NOMO-1 treated with dmso at 0.1 percent for 144 hours (cell line): ENCODE results near the gene SLC35A4.
"Not testable (repeated sequence)": the region's sequence is repeated elsewhere in the genome, so short reads cannot be mapped to it uniquely, and the experiment has no call there.

Experiments used
- DNase-seq: peaks from one replicate; lab custom pipeline; 2025; ENCODE audit not compliant: unreplicated experiment; lab: John Stamatoyannopoulos, UW

SLC35A4 gene

DNA sequence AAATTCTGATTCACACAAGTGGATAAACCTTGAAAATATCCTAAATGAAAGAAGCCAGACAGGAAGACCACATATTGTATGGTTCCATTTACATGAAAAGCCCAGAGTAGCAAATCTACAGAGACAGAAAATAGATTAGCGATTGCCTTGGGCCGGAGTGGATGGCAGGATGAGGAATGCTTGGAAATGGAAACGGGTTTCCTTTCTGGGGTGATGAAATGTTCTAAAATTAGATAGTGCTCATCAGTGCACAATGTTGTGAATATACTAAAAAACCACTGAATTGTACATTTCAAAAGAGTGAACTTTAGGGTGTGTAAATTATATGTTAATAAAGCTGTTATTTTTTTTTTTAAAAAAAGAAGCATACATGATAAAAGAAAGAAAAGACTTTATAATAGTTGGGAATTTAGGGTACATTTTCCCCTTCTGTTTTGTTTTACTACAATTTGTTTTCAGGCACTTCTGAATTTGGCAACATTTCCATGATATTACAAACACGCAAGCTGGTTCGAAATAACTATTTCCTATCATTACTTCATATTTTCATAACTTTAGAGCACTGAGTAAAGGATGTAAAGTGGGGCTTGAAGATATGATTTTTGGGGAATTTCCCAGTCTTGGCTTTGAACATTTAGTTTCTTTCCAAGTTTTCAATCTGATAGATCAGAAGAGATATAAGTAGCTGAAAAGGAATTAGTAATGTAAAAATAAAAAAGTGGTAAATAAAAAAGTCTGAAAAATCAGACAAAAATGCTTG is 23.9 kb downstream of the SLC35A4 start:
- DNase-seq, result no peak

DNA sequence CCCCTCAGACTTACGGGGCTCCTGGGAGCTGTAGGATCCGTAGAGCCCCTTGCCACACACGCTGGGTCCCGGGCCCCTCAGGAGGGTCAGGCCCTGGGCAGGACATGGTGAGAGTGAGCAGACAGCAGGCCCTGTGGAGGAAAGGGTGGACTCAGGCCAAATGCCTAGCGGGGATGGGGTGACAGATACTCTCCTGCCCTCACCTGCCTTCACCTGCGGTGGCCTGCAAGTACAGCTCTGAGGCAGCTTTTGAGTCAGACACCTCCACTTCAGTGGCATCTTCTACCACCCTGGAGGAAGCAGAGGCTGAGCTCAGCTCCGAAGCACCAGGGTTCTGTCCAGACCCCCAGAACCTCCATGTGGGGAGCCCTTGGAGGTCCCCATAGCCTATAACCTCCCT is 26.2 kb downstream of the SLC35A4 start:
- DNase-seq, result no peak

DNA sequence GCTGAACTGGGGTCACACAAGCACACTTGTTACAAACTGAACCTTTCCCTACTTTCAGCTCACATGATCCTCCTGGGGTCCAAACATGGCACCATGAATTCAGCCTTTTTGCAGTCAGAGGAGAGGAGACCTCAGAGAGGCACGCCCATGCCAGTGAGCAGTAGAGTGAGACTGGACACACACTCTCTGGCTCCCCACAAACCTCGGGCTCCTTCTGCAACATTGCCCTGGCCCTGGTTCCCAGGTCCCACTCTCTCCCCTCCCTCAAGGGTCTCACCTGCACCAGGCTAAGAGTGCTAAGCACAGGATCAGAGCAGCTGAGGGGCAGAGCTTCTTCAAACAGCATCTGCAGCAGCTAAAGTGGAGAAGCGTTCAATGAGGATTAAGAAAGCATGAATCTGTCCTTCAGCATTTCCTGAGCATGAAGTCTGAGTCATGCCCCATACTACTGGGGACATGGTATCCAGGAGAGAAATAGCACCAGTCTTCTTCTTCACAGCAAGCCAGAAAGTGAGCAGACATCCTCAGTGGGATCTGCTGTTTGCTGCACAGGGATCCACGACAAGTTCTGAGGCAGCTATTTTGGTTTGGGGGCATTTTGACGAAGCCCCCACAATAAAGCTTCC is 27.2 kb downstream of the SLC35A4 start:
- DNase-seq, result peak; percentile 17

DNA sequence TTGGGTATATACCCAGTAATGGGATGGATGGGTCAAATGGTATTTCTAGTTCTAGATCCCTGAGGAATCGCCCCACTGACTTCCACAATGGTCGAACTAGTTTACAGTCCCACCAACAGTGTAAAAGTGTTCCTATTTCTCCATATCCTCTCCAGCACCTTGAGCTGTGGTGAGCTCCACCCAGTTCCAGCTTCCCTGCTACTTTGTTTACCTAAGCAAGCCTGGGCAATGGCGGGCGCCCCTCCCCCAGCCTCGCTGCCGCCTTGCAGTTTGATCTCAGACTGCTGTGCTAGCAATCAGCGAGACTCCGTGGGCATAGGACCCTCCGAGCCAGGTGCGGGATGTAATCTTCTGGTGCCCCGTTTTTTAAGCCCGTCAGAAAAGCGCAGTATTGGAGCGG is 28.4 kb downstream of the SLC35A4 start:
- DNase-seq, result not testable (repeated sequence)

DNA sequence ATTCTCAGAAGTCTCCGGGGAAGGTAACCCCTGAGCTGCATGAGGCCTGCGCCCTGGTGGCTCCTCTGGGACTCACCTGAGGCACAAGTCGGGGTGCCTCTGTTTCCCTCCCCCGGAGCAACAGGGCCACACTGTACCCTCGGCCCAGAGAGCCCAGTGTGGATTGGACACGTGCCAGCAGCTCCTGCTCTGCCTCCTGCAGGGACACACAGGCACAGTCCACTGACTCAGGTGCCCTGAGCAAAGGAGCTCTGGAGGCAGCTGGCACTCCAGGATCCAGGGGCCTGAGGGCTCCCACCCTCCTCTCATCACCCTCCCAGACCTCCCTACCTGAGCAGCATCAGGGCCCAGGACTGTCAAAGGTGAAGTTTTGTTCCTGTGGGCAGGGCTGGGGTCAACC is 29.5 kb downstream of the SLC35A4 start:
- DNase-seq, result no peak

DNA sequence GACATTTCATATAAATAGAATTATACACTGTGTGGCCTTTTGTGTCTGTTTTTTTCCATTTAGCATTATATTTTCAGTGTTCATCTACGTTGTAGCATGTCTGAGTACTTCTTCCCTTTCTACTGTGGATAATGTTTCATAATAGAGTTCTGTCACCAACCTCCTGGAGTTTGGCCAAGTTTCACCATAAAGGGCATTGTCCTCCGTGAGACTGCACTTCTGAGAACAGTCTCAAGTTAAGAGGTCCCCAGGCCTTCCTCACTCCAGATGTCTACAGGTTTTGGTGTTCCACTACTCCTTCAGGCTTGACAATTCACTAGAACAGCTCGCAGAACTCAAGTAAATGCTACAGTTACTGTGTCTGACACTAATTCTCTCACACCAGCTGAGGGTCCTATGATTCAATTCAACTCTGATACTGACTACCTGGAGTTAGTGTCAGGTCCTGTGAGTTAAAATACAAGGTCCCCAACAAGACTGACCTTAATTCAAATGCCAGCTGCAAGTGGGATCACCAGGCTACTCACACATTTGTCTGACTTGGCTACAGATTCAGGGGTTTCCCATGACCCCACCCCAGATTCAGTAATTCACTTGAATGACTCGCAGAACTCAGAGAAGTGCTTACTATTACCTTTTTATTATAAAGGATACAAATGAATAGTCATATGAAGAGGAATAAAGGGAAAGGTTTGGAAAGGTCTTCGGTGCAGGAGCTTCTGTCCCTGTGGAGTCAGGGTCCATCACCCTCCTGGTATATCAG is 31.1 kb downstream of the SLC35A4 start:
- peak; percentile 69 for DNase-seq

DNA sequence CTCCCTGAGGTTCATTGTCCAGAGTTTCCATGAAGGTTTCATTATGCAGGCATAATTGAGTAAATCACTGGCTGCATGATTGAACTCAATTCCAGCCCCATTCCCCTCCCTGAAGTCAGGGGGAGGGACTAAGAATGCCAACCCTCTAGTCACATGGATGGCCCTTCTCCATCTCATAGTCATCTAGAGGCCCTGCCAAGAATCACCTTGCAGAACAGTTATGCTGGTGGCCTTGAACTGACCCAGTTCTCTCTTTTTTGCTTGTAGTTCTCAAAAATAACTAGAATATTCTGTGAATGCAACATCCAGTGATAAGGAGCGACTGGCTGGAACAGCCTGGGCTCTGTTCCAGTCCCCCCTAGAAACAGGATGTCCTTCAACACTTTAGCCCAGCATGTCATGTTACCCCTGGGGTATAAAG is 31.7 kb downstream of the SLC35A4 start:
- DNase-seq, result no peak

DNA sequence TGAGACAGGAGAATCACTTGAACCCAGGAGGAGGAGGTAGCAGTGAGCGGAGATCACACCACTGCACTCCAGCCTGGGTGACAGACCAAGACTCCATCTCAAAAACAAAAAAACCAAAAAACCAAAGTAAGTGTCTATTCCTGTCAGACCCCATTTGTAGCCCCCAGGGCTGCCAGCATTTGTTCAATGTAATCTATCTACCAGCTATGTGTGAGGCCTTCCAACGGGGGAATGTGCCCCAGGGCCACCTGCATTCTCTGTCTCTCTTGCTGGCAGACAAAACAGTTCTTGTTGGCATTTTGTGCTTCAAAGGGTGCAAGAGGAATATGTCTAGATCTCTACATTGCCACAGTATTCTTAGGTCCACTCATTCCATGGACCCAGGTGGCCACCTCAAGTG is 34.2 kb downstream of the SLC35A4 start:
- no peak for DNase-seq

DNA sequence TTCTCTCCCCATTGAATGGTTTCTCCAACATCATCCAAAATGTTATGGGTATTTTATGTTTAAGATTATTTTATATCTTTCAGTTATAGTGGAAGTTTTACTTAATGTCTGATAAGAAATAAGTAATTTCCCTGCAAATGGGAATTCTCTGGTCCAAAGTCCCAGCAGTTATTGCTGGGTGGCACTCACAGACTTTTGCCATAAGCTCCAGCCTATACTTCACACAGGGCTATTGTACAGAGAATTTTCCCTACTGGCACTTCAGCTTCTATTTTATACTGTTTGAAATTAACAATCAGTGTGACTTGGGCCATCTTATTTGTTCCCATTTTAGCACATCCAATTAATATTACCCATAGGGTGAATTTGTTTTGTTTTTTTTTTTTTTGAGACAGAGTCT is 35.5 kb downstream of the SLC35A4 start:
- no peak for DNase-seq

DNA sequence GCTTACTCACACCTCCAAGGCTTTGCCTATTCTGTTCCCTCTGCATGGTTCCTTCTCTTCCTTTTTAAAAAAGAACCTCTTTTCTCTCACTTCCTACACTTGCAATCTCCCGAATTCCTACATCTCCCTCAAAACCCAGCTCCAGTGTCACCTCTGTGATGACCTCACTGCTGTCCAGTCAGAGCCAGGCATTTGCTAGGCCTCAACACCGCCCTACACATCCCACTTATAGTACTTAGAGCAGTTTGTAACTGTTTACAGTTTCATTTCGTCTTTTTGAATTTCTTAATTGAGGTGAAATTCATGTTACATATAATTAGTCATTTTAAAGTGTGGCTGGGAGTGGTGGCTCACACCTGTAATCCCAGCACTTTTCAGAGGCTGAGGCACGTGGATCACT is 37.5 kb downstream of the SLC35A4 start:
- DNase-seq, result no peak

DNA sequence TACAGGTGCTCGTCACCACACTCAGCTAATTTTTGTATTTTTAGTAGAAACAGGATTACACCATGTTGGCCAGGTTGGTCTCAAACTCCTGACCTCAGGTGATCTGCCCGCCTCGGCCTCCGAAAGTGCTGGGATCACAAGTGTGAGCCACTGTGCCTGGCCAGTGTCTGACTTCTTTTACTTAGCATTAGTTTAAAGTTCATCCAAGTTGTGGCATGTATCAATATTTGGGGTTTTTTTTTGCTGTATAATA is 38.7 kb downstream of the SLC35A4 start:
- not testable (repeated sequence) for DNase-seq

DNA sequence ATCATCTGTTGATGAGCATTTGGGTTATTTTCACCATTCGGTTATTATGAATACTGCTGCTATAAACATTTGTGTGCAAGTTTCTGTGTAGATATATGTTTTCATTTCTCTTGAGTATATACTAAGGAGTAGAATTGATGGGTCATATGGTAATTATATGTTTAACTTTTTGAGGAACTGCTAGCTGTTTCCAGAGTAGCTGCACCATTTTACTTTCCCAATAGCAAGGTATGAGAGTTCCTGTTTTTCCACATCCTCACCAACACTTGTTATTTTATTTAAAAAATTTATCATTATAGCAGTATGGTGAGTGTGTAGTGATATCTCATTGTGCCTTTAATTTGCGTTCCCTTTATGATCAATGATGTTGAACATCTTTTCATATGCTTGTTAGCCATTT is 39.1 kb downstream of the SLC35A4 start:
- DNase-seq, result no peak

DNA sequence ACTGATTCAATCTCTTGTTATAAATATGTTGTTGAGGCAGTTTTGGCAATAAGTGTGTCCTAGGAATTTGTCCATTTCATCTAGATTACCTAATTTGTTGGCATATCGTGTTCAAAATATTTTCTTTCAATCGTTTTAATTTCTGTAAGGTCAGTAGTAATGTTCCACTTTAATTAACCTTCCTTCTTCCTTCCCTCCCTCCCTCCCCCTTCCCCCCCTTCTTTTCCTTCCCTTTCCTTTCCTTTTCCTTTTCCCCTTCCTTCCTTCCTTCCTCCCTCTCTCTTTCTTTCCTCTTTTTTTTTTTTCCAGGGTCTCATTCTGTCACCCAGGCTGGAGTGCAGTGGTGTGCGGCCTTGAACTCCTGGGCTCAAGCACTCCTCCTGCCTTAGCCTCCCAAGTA is 41.3 kb downstream of the SLC35A4 start:
- no peak for DNase-seq

DNA sequence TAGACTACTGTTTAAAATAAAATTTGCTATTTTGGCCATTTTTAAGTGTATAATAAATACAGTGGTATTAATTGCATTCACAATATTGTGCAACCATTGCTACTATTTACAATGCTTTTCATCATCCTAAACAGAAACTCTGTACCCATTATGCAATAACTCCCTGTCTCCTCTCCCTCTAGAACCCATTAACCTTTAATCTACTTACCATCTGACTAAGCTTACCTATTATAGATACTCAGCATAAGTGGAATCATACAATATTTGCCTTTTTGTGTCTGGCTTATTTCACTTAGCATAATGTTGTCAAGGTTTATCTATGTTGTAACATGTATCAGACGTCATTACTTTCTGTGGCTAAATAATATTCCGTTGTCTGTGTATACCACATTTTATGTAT is 42.4 kb downstream of the SLC35A4 start:
- no peak for DNase-seq

DNA sequence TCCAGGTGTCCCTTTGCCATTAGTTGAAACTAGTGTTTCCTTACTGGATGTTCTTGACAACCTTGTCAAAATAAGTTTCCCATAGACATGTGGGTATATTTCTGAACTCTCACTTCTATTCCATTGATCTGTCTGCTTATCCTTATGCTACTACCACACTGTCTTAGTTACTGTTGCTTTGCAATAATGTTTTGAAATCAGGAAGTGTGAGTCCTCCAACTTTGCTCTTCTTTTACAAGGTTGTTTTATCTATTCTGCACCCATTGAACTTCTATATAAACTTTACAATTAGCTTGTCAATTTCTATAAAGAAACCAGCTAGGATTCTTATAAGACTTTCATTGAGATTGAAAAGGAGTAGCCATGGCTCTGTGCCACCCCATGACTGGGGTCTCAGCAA is 44.1 kb downstream of the SLC35A4 start:
- DNase-seq, result no peak

DNA sequence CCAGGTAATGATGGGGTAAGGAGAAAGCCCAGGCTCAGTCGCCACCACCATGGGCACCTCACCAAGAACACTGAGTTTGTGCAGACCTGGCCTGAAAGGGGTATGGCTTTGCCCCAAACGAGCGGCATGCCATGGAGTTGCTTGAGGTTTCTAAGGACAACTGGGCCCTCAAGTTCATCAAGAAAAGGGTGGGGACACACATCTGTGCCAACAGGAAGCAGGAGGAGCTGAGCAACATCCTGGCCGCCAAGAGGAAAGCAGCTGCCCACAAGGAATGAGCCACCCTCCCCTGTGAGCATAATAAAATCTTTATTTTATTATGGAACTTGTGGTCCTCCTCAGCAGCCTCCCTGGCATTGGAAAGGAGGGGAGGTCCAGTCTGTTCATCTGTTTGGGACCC is 44.5 kb downstream of the SLC35A4 start:
- DNase-seq, result no peak

DNA sequence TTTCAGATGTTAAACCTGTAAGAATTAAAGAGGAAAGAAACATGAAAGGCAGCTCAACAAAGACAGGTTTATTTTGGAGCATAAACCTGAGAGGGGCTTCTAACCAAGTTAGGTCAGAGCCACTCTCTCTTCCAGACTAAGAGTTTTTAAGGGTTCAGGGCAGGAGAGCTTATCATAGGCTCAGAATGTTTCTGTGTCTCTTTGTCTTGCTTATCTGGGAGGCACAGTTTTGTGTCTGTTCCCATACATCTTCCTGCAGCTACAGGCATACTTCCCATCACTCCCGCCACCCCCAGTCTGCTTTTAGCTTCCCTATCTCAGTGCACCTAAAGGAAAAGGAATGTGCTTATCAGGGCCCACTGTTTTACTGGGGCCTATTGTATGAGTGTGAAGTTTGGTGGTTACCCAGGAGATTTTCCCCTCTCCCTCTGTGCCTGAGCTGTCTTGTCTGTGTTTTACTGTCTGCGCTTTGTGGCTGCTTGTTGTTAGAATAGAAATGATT is 46.4 kb downstream of the SLC35A4 start:
- no peak for DNase-seq
